ENCODE data around the gene CPT1A. TPM values are rescaled to one million over a fixed set of nuclear protein-coding genes. Genes with fewer than 3 reads are reported as not detected.

The CPT1A gene
- total and polyA plus RNA-seq, 10 of the 15 experiments (the other 5 are each of a cell fraction or from before 2014, with no cell fraction given) = 1.1 to 17.5 (median 6.0) TPM

DNA sequence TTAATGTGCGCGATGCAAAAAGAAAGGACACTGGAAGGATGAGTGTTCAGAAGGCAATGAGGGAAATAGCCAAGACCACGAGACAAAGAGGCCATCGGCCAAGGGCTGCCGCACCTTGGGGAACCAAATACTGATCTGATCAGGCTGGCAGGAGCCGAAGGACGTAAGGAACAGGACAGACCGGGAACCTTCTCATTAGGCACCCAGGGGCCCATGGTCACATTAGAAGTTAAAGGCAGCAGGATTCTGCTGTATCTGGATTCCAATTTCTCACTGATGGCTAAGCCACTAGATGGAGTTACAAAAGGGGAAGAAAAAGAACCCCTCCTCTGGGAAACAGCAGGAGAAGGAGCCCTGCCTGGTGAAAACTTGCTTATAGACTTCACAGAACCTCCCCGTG is 28.8 kb upstream of the CPT1A start (continued):
- TF ChIP-seq KDM1A (IDR thresholded peaks at IDR 0.05; ENCODE audit: borderline replicate concordance) (no peak), SMAD1 (IDR thresholded peaks at IDR 0.05; ENCODE audit: low read depth, partially characterized antibody) (no peak), RELA (IDR thresholded peaks at IDR 0.05; ENCODE audit: borderline replicate concordance, partially characterized antibody) (no peak), ELK1 (IDR thresholded peaks at IDR 0.05; ENCODE audit: low read depth, low read length) (no peak), ZNF384 (IDR thresholded peaks at IDR 0.05; ENCODE audit: borderline replicate concordance, low read depth, low read length) (no peak)
- TF ChIP-seq, protein P1, sequence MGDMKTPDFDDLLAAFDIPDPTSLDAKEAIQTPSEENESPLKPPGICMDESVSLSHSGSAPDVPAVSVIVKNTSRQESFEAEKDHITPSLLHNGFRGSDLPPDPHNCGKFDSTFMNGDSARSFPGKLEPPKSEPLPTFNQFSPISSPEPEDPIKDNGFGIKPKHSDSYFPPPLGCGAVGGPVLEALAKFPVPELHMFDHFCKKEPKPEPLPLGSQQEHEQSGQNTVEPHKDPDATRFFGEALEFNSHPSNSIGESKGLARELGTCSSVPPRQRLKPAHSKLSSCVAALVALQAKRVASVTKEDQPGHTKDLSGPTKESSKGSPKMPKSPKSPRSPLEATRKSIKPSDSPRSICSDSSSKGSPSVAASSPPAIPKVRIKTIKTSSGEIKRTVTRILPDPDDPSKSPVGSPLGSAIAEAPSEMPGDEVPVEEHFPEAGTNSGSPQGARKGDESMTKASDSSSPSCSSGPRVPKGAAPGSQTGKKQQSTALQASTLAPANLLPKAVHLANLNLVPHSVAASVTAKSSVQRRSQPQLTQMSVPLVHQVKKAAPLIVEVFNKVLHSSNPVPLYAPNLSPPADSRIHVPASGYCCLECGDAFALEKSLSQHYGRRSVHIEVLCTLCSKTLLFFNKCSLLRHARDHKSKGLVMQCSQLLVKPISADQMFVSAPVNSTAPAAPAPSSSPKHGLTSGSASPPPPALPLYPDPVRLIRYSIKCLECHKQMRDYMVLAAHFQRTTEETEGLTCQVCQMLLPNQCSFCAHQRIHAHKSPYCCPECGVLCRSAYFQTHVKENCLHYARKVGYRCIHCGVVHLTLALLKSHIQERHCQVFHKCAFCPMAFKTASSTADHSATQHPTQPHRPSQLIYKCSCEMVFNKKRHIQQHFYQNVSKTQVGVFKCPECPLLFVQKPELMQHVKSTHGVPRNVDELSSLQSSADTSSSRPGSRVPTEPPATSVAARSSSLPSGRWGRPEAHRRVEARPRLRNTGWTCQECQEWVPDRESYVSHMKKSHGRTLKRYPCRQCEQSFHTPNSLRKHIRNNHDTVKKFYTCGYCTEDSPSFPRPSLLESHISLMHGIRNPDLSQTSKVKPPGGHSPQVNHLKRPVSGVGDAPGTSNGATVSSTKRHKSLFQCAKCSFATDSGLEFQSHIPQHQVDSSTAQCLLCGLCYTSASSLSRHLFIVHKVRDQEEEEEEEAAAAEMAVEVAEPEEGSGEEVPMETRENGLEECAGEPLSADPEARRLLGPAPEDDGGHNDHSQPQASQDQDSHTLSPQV (IDR thresholded peaks at IDR 0.05) = no peak

DNA sequence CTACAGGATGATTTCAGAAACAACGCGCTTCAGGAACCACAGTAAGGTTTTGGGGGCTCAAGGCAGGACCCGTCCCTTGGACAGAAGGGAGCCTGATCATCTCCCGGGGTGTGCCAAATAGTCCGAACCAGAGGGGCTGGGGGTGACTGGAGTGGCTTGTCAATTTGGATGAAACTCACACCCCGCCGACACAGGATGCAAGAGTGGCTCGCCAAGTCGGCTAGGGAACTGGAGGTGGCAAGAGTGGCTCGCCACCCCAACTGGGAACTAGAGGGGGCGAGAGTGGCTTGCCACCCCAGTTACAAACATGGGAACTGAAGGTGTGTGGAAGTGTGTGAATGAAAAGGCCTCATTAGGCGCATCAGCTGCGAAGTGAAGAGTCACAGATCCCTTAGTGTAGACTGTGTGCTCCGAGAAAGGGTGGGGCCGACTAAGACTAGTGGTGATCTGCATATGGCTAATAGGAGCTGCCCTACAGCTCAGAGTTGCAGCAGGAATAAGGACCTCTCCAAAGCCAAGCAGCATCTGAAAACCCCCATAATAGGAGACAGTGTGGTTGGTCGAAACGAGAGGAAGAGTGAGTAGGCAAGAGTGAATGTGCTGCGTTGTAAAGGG is 26.6 kb upstream of the CPT1A start:
- Histone ChIP-seq H3K27ac (ENCODE audit: control insufficient read depth, insufficient read depth) (no peak overlapping the region), H3K4me3 (no peak overlapping the region), H3K79me2 (ENCODE audit: control insufficient read depth, insufficient read depth, low read length) (no peaks in the 10 kb centered on the region), H3K27me3 (replicated peaks in 1 of 2; ENCODE audit: control insufficient read depth in 2 of 2, insufficient read depth in 2 of 2, low read length in 1 of 2) (no peaks in the 10 kb centered on the region), H3K36me3 (ENCODE audit: control insufficient read depth in 2 of 2, insufficient read depth in 2 of 2, low read length in 1 of 2) (no peaks in the 10 kb centered on the region), H4K20me1 (ENCODE audit: control insufficient read depth, insufficient read depth) (no peaks in the 10 kb centered on the region), H3K9me3 (replicated peaks; ENCODE audit: control insufficient read depth, insufficient read depth, low read length) (no peaks in the 10 kb centered on the region; the same call in 2 of the 3 replicates), H3K4me1 (ENCODE audit: control insufficient read depth, insufficient read depth, low read length) (no peaks in the 10 kb centered on the region; the same call in 1 of the 2 replicates), H3K4me2 (ENCODE audit: control insufficient read depth, insufficient read depth) (no peak overlapping the region), H2AFZ (ENCODE audit: control insufficient read depth, low read depth, low read length) (no peak overlapping the region), H3K9ac (ENCODE audit: control insufficient read depth, insufficient read depth, low read length) (no peak overlapping the region)
- 75% methylated on average over 18 of the region's 18 CpGs for WGBS (ENCODE audit: insufficient coverage, insufficient replicate concordance, low lambda C conversion rate, missing lambda C conversion rate)
- RAD21 ChIA-PET (ENCODE audit: unreplicated experiment) = no interaction called here
- FAIRE-seq (no peak), ATAC-seq (no peak), DNase-seq (ENCODE audit: low read depth, low spot score) (no peak)
- in situ Hi-C loops (cut with MboI) (no loop called here), intact Hi-C loops (cut with micrococcal nuclease; ENCODE audit: unreplicated experiment) (no loop called here)
- POLR2A ChIA-PET = no interaction called here
- BruUV-seq (replicated peaks) = no TSS peak
- SMC1A ChIA-PET (ENCODE audit: uncharacterized antibody, unreplicated experiment) = no interaction called here
- TF ChIP-seq TCF12 (IDR thresholded peaks at IDR 0.05; ENCODE audit: low read depth, low read length) = no peak
- TF ChIP-seq, protein P2, sequence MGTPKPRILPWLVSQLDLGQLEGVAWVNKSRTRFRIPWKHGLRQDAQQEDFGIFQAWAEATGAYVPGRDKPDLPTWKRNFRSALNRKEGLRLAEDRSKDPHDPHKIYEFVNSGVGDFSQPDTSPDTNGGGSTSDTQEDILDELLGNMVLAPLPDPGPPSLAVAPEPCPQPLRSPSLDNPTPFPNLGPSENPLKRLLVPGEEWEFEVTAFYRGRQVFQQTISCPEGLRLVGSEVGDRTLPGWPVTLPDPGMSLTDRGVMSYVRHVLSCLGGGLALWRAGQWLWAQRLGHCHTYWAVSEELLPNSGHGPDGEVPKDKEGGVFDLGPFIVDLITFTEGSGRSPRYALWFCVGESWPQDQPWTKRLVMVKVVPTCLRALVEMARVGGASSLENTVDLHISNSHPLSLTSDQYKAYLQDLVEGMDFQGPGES (IDR thresholded peaks at IDR 0.05) = no peak
- TF ChIP-seq FOS (IDR thresholded peaks at IDR 0.05; ENCODE audit: borderline replicate concordance, extremely low read depth, insufficient read length) = no peak
- no peak for TF ChIP-seq HDAC2 (IDR thresholded peaks at IDR 0.05)
- TF ChIP-seq ATF2 (IDR thresholded peaks at IDR 0.05; ENCODE audit: low read length) = no peak
- TF ChIP-seq KDM1A (IDR thresholded peaks at IDR 0.05; ENCODE audit: borderline replicate concordance) = no peak
- no peak for TF ChIP-seq NR2F1 (conservative IDR thresholded peaks at IDR 0.05)
- TF ChIP-seq CBFB (IDR thresholded peaks at IDR 0.05; ENCODE audit: low read depth) = no peak
- no peak for TF ChIP-seq NFIC (IDR thresholded peaks at IDR 0.05; ENCODE audit: low read depth, low read length)
- TF ChIP-seq POLR2AphosphoS2 (IDR thresholded peaks at IDR 0.05; ENCODE audit: low read depth, low read length) = no peak
- TF ChIP-seq DPF2 (IDR thresholded peaks at IDR 0.05) = no peak
- CTCF ChIA-PET = no interaction called here
